Colon (tissue), 2 donors: ENCODE measurements around the gene SMTN.
"Not testable (repeated sequence)": the region's sequence is repeated elsewhere in the genome, so short reads cannot be mapped to it uniquely, and the experiment has no call there.

ENCODE experiments used
- FAIRE-seq: peaks from 2 replicates; lab custom pipeline; 2012; peaks lifted over from hg19 to GRCh38; lab: Jason Lieb, UNC
- donor health status: control.
- donor health status: control.

The SMTN gene

DNA sequence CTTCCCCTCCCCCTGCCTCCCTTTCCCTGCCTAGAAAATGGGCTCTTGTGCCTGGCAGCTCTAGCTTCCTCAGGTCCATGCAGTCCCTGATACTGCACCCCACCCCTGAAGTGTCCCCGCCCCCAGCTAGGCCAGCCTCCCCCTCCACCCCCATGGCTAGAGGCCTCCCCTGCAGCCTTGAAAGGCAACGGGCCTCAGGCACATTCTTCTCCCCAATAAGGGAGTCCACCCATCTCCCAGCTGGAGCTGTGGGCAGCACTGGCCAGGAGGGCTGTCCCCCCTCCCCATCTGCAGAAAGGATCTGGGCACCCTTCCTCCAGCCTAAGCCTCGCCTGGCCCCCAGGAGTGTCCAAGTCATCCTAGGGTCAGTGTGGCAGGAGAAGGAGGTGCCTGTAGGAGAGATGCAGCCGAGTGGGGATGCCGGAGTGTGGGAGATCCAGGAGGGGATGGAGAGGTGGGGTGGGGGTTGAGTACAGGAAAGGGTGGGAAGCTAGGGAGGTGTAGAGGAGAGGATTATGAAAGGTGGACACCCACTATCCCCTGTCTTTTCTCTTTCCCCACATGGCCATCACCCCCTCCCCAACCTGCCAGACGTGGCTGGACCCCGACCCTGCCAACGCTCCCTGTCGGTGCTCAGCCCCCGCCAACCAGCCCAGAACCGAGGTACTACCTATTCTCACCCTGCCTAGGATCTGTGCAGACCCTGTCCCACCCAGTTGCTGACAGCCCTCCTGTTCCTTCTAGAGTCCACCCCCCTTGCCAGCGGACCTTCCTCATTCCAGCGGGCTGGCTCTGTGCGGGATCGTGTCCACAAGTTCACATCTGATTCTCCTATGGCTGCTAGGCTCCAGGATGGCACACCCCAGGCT is 9.3 kb downstream of the SMTN start:
- FAIRE-seq = no peak

DNA sequence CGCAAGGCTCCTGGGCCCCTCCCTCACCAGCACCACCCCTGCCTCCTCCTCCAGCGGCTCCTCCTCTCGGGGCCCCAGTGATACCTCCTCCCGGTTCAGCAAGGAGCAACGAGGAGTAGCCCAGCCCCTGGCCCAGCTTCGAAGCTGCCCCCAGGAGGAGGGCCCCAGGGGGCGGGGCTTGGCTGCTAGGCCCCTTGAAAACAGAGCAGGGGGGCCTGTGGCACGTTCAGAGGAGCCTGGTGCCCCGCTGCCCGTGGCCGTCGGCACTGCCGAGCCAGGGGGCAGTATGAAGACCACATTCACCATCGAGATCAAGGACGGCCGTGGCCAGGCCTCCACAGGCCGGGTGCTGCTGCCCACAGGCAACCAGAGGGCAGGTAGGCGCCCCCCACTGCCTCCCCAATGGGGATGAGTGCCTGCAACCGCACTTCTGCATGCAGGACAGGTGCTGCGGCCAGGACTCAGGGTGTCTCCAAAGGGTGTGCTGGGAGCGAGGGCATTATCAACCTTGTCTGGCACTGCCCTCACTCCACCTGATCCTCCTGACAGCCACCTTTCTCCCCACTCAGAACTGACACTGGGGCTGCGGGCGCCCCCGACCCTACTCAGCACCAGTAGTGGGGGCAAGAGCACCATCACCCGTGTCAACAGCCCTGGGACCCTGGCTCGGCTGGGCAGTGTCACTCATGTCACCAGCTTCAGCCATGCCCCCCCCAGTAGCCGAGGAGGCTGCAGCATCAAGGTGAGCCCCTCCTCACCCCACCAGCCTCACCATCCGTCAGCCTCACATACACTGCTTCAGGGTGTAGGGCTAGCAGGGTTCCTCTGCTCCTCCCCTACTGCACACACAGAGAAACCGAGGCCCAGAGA is 10.2 kb downstream of the SMTN start:
- no peak for FAIRE-seq

DNA sequence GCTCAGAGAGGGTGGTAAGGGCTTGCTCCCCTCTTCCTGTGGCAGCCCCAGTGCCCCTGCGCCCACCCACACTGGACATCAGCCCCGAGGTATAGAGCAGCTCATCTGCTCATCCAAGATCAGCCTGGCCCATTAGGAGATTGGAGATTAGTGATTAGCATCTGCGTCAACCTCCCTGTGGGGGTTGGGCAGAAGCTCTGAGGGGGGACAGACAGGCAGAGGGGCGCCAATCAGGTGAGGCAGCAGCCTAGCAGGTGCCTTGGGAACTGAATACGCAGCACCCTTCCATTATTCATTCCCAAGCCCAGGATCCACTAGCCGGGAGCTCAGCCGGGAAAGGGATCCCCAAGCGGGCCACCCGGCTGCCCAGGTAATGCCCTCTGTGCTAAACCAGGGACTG is 11.0 kb downstream of the SMTN start:
- no peak for FAIRE-seq

DNA sequence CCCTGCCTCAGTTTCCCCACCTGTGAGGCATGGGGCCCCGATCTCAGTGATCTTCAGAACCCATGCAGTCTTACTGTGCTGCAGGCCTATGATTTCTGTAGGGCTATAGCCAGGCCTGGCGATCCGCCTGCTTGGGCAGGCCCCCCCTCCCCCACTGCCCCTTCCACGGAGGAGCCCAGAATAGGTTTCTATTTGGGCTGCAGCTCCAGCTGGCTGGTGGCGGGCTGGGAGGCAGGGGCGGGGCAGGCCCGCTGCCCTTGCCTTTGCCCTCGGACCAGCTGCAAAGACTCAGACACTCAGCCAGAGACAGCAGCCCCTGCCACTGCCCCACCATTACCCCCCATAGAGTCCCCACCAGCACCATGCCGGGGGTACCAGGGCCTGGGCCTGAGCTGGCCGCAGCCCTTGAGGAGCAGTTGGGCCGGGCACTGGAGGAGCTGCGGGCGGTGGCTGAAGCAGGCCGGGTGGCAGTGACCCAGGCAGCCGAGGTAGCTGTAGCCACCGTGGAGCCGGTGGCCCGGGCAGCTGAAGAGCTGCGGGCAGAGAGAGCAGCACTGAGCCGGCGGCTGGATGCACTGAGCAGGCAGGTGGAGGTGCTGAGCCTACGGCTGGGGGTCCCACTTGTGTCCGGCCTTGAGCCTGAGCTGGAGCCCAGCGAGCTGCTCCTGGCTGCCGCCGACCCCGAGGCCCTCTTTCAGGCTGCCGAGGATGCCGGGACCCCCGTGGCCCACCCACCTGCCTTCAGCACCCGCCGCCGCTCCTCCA is 12.2 kb downstream of the SMTN start:
- FAIRE-seq = no peak

DNA sequence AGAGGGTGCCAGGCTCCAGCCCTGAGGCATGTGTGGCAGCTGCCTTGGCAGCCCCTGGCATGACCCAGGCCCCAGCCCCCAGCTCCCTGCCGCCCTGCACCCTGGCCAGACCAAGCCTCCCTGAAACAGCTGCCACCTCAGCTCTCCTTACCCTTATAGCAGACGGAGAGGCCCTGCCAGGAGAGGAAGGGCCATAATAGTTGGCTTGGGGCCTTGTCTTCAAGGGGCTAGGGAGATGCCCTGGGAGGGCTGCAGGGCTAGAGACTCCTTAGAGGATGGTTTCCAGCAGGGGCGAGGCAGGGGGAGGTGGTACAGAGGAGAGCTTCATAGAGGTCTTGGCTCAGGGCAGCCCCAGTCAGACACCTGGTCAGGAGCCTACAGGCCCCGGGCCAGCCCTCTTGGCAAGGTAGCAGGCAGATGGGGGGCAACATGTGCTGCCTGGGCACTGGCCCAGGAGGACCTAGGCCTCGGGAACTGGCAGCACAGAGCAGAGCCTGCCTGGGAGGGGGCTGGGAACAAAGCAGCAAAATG is 13.0 kb downstream of the SMTN start:
- no peak for FAIRE-seq

DNA sequence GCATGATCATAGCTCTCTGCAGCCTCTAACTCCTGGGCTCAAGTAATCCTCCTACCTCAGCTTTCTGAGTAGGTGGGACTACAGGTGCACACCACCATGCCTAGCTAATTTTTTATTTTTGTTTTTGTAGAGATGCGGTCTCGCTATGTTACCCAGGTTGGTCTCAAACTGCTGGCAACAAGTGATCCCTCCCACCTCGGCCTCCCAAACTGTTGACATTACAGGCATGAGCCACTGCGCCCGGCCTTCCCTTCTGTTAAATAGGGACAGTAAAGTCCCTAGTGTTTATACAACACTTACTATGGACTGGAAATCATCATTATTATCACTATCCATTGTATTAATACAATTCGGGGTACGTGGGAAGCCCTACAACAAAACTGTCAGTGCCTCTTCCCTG is 13.6 kb downstream of the SMTN start:
- no peak for FAIRE-seq

DNA sequence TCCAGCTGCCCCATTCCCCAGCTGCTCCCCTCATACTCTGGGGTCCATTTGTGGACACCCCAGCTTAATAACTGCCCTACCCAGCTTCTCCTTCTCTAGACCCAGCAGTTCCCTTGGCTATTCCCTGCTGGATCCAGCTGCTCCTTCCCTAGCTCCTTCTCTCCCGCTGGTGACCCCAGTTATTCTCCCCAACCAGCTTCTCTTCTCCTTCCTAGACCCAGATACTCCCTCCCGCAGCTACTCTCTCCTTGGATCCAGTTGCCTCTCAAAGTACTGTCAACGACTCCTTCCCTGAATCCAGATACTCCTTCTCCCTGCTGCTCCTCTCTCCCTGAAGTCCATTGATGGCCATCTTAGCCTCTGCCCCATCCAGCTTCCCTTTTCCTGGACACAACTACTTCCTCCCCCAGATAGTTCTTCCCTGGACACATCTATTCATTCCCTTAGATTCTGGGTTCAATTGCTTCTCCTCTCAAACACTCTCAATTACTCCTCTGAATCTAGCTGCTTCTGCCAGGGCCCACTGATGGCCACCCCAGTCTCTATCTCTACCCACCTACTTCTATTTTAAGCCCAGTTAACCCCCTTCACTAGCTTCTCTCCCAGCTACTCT is 14.6 kb downstream of the SMTN start:
- no peak for FAIRE-seq

DNA sequence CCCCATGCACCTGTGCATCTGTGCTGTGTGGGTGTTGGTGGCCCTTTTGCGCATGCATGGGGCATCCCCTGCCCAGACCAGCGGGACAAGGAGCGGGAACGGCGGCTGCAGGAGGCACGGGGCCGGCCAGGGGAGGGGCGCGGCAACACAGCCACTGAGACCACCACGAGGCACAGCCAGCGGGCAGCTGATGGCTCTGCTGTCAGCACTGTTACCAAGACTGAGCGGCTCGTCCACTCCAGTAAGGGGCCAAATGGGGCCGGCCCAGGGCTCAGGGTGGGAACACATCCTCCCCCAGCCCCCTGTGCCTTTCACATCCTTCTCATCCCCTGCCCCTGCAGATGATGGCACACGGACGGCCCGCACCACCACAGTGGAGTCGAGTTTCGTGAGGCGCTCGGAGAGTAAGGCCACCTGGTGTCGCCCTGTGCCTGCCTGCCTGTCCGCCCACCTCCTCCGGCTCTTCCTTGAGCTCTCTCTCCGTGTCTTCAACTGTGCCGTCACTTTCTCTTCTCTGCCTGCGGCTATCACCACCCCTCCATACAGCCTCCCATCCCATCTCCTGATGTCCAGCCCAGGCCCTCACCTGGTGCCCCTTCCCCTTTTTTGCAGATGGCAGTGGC is 15.7 kb downstream of the SMTN start:
- no peak for FAIRE-seq

DNA sequence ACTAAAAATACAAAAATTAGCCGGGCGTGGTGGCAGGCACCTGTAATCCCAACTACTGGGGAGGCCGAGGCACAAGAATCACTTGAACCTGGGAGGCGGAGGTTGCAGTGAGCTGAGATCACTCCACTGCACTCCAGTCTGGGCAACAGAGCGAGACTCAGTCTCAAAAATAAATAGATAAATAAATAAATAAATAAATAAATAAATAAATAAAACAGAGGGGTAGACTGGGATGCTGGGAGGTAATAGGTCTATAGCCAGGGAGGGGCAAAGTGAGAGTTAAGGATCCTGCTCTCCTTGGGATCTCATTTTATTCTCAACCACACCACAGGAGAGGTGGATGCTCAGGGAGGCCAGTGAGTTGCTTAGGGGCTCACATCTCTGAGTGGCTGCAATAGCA is 16.4 kb downstream of the SMTN start:
- not testable (repeated sequence) for FAIRE-seq

DNA sequence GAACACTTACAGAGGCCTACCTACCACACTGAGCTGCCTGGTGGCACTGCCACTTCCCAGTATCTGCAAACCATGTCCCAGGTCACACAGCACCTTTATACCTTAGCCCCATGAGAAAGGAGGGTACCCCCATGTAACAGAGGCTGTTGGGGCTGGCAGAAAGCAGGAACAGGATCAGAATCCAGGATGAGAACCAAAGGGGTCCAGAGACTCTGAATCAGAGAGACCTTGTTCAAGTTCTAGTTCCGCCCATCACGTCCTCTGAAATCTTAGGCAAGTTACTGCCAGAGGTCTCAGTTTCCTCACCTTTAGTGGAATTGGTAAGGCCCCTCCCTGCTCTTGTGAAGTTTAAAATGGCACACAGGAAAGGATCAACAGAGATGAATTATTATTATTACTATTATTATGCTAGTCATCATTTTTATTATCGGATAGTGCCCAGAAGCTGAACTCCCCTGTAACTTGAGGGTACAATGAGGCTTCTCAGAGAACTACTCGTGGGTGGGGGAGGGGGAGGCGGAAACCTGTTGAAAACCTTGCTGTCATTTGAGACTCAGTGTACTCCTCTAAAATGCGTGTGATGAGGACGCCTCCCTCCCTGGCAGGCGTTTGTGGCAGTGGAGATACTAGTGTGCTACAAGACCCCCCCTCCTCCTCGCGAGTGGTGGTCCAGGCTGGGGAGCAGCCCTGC is 17.0 kb downstream of the SMTN start:
- no peak for FAIRE-seq

DNA sequence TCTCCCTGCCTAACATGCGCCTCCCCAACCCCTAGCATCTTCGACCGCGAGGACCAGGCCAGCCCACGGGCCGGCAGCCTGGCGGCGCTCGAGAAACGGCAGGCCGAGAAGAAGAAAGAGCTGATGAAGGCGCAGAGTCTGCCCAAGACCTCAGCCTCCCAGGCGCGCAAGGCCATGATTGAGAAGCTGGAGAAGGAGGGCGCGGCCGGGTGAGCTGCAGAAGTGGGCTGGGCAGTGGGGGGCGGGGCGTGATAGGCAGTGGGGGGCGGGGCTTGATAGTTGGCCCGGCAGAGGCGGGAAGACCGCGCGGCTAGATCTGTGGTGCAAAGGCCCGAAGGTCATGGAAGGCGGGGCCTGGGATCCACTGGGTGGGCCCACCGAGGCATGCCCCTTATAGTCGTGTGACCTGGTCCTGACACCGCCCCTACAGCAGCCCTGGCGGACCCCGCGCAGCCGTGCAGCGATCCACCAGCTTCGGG is 17.6 kb downstream of the SMTN start:
- FAIRE-seq = no peak

DNA sequence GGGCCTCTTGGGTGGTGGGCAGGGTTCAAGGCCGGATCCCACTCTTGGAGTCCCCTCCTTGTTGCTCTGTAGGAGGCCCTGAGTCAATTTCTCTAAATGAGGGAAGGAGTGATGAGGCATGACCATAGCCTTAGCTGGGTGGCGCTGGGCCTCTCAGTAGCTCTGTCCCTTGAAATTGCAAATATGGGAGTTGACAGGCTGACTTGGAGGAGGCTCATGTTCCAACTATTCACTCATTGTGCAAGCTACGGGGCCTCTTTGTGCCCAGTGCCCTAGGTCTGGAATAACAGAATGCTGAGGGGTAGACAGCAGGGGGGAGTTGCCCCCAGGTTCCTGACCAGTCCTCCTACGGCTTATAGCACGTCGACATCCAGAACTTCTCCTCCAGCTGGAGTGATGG is 18.3 kb downstream of the SMTN start:
- FAIRE-seq = no peak

DNA sequence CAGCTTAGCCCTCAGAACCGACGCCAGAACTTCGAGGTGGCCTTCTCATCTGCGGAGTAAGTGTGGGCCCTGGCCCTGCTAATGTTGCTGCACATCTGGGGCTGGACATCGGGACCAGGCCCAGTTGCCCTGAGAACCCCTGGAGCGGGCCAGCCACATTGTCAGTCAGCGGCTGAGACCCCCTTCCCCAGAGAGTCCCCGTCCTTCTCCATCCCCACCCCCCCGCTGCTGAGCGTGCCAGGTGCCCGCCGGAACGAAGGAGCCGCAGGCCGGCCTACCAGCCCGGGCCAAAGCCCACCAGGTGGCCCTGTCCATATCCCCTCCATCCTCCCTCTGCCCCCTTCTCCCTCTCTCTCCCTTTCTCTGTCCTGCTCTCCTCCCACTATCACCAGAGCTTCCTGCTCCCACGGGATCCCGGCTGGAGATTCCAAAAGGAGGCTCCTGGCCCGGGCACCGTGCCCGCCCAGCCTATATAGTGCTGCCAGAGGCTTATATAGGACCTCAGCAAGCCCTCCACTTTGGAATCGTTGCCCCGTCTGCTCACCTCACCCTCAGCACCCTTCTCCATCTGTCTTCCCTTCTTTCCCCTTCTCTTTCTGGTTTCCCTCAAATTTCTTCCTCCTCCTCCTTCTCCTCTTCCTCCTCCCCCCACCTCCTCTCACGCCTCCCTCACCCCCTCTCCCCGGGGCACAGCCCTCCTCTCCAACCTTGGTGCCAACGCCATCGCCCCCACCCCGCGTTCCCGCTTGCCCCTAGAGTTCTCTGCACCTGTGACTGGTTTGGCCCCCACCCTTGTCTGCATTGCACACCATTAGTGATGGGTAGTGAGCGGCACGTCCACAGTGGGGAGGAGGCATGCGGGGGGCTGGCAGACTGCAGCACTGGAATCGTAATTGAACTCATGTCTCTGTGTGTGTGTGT is 19.0 kb downstream of the SMTN start:
- no peak for FAIRE-seq

DNA sequence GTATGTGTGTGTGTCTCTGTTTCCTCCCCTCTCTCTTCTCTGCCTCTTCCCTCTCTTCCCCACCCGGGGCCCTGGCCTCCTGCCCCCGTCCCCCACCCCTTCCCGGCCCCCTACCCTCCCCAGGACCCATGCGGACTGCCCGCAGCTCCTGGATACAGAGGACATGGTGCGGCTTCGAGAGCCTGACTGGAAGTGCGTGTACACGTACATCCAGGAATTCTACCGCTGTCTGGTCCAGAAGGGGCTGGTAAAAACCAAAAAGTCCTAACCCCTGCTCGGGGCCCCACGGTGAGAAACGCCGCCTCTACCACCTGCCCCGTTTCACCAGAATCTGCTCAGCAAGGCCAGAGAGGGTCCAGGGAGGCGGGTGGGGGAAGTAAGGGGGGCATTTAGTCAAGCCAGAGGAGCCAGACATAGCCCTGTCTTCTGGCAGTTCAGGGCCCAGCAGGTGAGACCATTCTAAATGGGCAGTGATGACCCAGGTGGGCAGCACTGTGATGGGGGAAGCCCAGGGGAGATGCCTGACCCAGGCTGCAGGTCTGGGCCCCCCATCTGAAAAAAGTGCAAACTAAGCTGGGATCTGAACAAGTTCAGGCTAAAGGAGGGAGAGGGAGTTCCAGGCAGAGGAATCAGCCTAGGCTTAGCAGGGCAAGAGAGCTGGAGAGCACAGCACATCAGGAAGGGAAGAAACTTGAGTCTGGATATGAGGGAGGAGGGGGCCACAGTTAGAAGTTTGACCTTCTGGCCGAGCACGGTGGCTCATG is 19.8 kb downstream of the SMTN start:
- FAIRE-seq = no peak

DNA sequence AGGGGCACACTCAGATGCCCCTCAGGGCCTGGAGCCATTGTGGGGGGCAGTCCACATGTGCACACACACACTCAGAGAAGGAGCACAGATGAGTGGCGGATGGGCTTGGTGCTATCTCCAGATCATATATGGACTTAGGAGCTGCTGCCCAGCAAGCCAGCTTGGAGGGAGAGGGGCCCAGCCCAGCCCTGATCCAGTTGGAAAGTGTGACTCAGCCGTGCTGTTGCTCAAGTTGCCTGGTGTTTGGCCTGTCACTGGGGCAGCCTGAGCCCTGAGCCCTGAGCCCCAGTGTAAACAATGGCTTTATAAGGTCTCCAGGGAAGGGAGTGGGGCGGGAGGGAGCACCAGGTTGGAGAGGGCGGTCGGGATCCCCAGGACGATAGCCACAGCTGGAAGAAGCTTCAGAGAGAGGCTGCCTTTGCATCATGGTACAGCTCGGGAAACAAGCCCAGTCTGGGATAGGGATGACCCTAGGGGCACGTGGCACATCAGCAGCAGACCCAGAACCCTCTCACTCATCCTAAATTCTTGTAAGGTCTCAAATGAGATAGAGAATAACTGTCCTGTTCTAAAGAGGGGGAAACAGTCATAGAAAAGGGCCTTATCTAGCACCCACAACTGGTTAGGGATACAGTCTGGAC is 21.4 kb downstream of the SMTN start:
- FAIRE-seq = no peak

DNA sequence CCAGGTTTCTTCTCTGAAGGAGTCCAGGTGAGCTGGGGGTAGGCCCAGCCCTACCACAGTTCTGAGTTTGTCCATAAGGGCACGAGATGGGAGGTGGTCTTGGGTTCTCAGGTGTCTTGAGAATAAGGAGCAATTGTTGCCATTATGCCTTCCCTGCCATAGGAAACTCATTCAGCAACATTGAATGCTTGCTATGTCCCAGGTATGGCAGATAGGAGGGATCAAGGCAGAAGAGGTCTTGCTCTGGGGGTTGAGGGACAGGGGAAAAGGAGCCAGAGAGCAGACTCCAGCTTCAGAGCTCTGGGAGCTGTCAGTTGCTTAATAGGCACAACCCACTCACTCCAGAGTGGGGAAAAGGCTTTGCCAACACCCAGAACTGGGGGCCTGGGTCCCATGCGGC is 22.0 kb downstream of the SMTN start:
- no peak for FAIRE-seq

DNA sequence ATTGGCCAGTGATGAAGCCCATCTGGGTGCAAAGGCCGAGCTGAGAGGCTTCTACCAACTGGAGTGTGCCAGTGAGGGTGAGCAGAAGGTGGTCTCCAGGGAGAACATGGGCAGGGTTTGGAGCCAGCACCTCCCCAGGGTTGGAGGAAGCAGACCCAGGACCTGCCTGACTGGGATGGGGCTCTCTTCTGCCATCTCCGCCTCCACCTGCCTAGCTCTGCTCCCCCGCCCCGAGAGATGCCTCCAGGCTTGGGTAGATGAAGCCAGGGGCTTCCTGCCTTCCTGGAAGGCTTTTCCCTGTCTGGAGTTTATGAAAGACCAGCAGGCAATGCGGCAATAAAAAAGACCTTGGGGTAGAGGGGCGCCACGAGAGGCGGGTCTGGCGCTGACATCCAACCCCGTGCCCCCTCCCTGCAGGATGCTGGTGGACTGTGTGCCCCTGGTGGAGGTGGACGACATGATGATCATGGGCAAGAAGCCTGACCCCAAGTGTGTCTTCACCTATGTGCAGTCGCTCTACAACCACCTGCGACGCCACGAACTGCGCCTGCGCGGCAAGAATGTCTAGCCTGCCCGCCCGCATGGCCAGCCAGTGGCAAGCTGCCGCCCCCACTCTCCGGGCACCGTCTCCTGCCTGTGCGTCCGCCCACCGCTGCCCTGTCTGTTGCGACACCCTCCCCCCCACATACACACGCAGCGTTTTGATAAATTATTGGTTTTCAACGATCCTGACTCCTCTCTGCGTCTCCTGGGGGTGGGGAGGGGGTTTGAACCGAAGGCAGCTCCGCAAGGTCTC is 23.0 kb downstream of the SMTN start:
- no peak for FAIRE-seq
